CD14-positive monocyte (primary cell): ENCODE data around the gene RRP8. TPM values are rescaled to one million over a fixed set of nuclear protein-coding genes. Genes with fewer than 3 reads are reported as not detected.

Experiments
- DNase-seq, 3 donors: peaks; one replicate each; pipeline ENCODE4 v3.0.0-alpha.2; 2011 to 2022
- H2AFZ ChIP-seq: 2 replicates; pipeline ENCODE4 v1.6.0; 2012; ENCODE audit warnings: mild to moderate bottlenecking, low read depth, low read length, inconsistent platforms; ENCODE audit not compliant: insufficient read depth, poor library complexity, severe bottlenecking
- H3K27ac ChIP-seq, 2 donors: 1 replicate in 1 of 2; 2 replicates in 1 of 2; pipeline ENCODE4 v1.5.1; 2012 to 2013; ENCODE audit warnings: low read length in 2 of 2, control low read depth in 1 of 2, inconsistent platforms in 1 of 2, low read depth in 1 of 2, mild to moderate bottlenecking in 1 of 2
- H3K27me3 ChIP-seq, 2 donors: one replicate each; pipeline versions ENCODE4 v1.6.0 to v1.6.1; 2011 to 2013; ENCODE audit warnings: low read length in 2 of 2; ENCODE audit not compliant: control insufficient read depth in 2 of 2, insufficient read depth in 2 of 2
- H3K36me3 ChIP-seq, 2 donors: replicated peaks in 1 of 2; 1 replicate in 1 of 2; 2 replicates in 1 of 2; pipeline versions ENCODE4 v1.5.1 to v1.6.1; 2012 to 2013; ENCODE audit warnings: low read length in 2 of 2, control low read depth in 1 of 2, inconsistent platforms in 1 of 2, mild to moderate bottlenecking in 1 of 2; ENCODE audit not compliant: insufficient read depth in 2 of 2, control insufficient read depth in 1 of 2
- H3K4me1 ChIP-seq, 2 donors: 1 replicate in 1 of 2; 2 replicates in 1 of 2; pipeline versions ENCODE4 v1.5.1 to v1.6.1; 2012 to 2013; ENCODE audit warnings: low read length in 2 of 2, control low read depth in 1 of 2, inconsistent platforms in 1 of 2, mild to moderate bottlenecking in 1 of 2, moderate library complexity in 1 of 2; ENCODE audit not compliant: insufficient read depth in 2 of 2, control insufficient read depth in 1 of 2
- H3K4me2 ChIP-seq: replicated peaks from 2 replicates; pipeline ENCODE3; 2012; ENCODE audit warnings: low read length, moderate library complexity, mild to moderate bottlenecking; ENCODE audit not compliant: poor library complexity, severe bottlenecking; ENCODE audit errors: extremely low read depth
- H3K4me3 ChIP-seq, 3 experiments: fragments of 200-600 bp in 1 of 3; sonication (generic) in 1 of 3; replicated peaks in 1 of 3; 1 replicate in 2 of 3; 2 replicates in 1 of 3; pipeline ENCODE4 v1.5.1; 2011 to 2013; ENCODE audit warnings: low read length in 3 of 3, mild to moderate bottlenecking in 3 of 3, control low read depth in 2 of 3, low read depth in 2 of 3, inconsistent platforms in 1 of 3, moderate library complexity in 1 of 3
- H3K79me2 ChIP-seq: 2 replicates; pipeline ENCODE4 v1.6.0; 2012; ENCODE audit warnings: mild to moderate bottlenecking, control low read depth, inconsistent platforms, low read length, moderate library complexity; ENCODE audit not compliant: insufficient read depth
- H3K9ac ChIP-seq: 2 replicates; pipeline ENCODE4 v1.6.0; 2017; ENCODE audit warnings: low read length, mild to moderate bottlenecking; ENCODE audit not compliant: insufficient read depth, poor library complexity, severe bottlenecking
- H3K9me3 ChIP-seq, 2 donors: replicated peaks in 1 of 2; 1 replicate in 1 of 2; 2 replicates in 1 of 2; pipeline versions ENCODE4 v1.5.1 to v1.6.1; 2012 to 2013; ENCODE audit warnings: low read length in 2 of 2, control low read depth in 1 of 2; ENCODE audit not compliant: control insufficient read depth in 1 of 2, insufficient read depth in 1 of 2
- H4K20me1 ChIP-seq: 2 replicates; pipeline ENCODE4 v1.6.0; 2012; ENCODE audit warnings: mild to moderate bottlenecking, low read length, control low read depth, moderate library complexity; ENCODE audit not compliant: insufficient read depth
- H3K27ac Mint-ChIP-seq, 7 donors: one replicate each; pipeline ENCODE4 v1.8.0; 2020; ENCODE audit warnings: mild to moderate bottlenecking in 7 of 7, mixed read lengths in 7 of 7, moderate library complexity in 6 of 7, inconsistent platforms in 2 of 7
- H3K27me3 Mint-ChIP-seq, 3 donors: one replicate each; pipeline ENCODE4 v1.8.0; 2021 to 2022; ENCODE audit warnings: low read depth in 3 of 3, mild to moderate bottlenecking in 3 of 3, mixed read lengths in 3 of 3, moderate library complexity in 3 of 3, inconsistent platforms in 1 of 3
- H3K36me3 Mint-ChIP-seq, 2 donors: one replicate each; pipeline ENCODE4 v1.8.0; 2020; ENCODE audit warnings: mixed read lengths in 2 of 2, inconsistent platforms in 1 of 2, mild to moderate bottlenecking in 1 of 2
- H3K4me1 Mint-ChIP-seq: one replicate; pipeline ENCODE4 v1.8.0; 2020; ENCODE audit warnings: mild to moderate bottlenecking, mixed read lengths
- H3K4me3 Mint-ChIP-seq, 2 donors: one replicate each; pipeline ENCODE4 v1.8.0; 2020; ENCODE audit warnings: mild to moderate bottlenecking in 2 of 2, mixed read lengths in 2 of 2, moderate library complexity in 1 of 2
- H3K9me3 Mint-ChIP-seq, 7 donors: one replicate each; pipeline ENCODE4 v1.8.0; 2020 to 2022; ENCODE audit warnings: mixed read lengths in 7 of 7, mild to moderate bottlenecking in 6 of 7, moderate library complexity in 6 of 7, inconsistent platforms in 2 of 7
- WGBS: methylation state at CpG from one replicate; pipeline ENCODE4 v1.1.5; 2013; ENCODE audit warnings: missing lambda C conversion rate; ENCODE audit not compliant: insufficient coverage; 5-methylcytosine and 5-hydroxymethylcytosine counted together
- intact Hi-C, 2 donors: fragments of 100-400 bp; cut with micrococcal nuclease; formaldehyde crosslinking; loops; one replicate each; pipeline versions ENCODE4 v1.15.0 to v1.15.1; 2023
- polyA plus RNA-seq, 3 donors: library from polyadenylated mRNA; depleted of rRNA in 1 of 3; unstranded in 2 of 3; stranded (reverse) in 1 of 3; fragments of 300-500 nt in 2 of 3; fragments of >200 nt in 1 of 3; fragmentation: Illumina TruSeq in 2 of 3; gene quantifications; 1 replicate in 2 of 3; 2 replicates in 1 of 3; pipeline ENCODE4 v1.2.3, GENCODE V29; 2012 to 2021
- TF ChIP-seq, protein P1 (sequence below): fragments of 200-600 bp; IDR thresholded peaks from one replicate; pipeline ENCODE4 v1.8.0; 2022; ENCODE audit warnings: antibody characterized with exemption, mild to moderate bottlenecking

RRP8 gene
- polyA plus RNA-seq, 3 donors, result 7.2 to 14.1 (median 11.9) TPM

- peaks cover 49 to 57% of the 10 kb centered on the region in 2 donors for H3K36me3 ChIP-seq
- H3K4me2 ChIP-seq, result no peak overlapping the region
- H3K27ac Mint-ChIP-seq, result peak overlapping the region in 2 of 7 donors; percentile 14 to 77
- H3K27me3 Mint-ChIP-seq, result peaks cover 0 to 2% (median 0%) of the 10 kb centered on the region in 3 donors
- no peak overlapping the region for H2AFZ ChIP-seq
- H4K20me1 ChIP-seq, result peaks cover 48% of the 10 kb centered on the region
- no peaks in the 10 kb centered on the region for H3K9me3 ChIP-seq
- 97% methylated on average over 13 of the region's 13 CpGs for WGBS
- no peak overlapping the region for H3K9ac ChIP-seq
- H3K4me3 ChIP-seq, result no peak overlapping the region
- peaks cover 0 to 1% (median 0%) of the 10 kb centered on the region in 7 donors for H3K9me3 Mint-ChIP-seq
- H3K4me3 Mint-ChIP-seq, result no peak overlapping the region
- peaks cover 49 to 66% of the 10 kb centered on the region in 2 donors for H3K36me3 Mint-ChIP-seq
- H3K4me1 ChIP-seq, result peaks cover 35 to 38% of the 10 kb centered on the region in 2 donors
- peaks cover 2% of the 10 kb centered on the region for H3K4me1 Mint-ChIP-seq
- DNase-seq, result no peak
- H3K27ac ChIP-seq, result peak overlapping the region in 1 of 2 donors; percentile 90
- H3K27me3 ChIP-seq, result no peaks in the 10 kb centered on the region
- intact Hi-C loops, result loop anchor here (5.0 to 10.0 kb wide), 5 partner anchors 36 to 116 kb away; partner anchors contain the start of genes MRPL17 (in 2 of the 2), ARFIP2 (in 1 of the 2) and TIMM10B (in 1 of the 2)
- H3K79me2 ChIP-seq, result peaks cover 78% of the 10 kb centered on the region
- TF ChIP-seq, protein P1, sequence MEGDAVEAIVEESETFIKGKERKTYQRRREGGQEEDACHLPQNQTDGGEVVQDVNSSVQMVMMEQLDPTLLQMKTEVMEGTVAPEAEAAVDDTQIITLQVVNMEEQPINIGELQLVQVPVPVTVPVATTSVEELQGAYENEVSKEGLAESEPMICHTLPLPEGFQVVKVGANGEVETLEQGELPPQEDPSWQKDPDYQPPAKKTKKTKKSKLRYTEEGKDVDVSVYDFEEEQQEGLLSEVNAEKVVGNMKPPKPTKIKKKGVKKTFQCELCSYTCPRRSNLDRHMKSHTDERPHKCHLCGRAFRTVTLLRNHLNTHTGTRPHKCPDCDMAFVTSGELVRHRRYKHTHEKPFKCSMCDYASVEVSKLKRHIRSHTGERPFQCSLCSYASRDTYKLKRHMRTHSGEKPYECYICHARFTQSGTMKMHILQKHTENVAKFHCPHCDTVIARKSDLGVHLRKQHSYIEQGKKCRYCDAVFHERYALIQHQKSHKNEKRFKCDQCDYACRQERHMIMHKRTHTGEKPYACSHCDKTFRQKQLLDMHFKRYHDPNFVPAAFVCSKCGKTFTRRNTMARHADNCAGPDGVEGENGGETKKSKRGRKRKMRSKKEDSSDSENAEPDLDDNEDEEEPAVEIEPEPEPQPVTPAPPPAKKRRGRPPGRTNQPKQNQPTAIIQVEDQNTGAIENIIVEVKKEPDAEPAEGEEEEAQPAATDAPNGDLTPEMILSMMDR, result no peak
These were observed 2.4 kb downstream of the RRP8 start for GRCh38 chr11:6601041-6601461.

GRCh38 chr11:6599881-6600390, 3.5 kb downstream of the RRP8 start:
- H3K36me3 ChIP-seq, result peaks cover 57 to 68% of the 10 kb centered on the region in 2 donors

More at GRCh38 chr11:6599881-6600390, 3.5 kb downstream of the RRP8 start:
- Mint-ChIP-seq H3K9me3 (peaks cover 0 to 1% (median 0%) of the 10 kb centered on the region in 7 donors), H3K36me3 (peaks cover 53 to 65% of the 10 kb centered on the region in 2 donors), H3K4me1 (peaks cover 2% of the 10 kb centered on the region), H3K27me3 (peaks cover 0 to 2% (median 0%) of the 10 kb centered on the region in 3 donors), H3K27ac (peak overlapping the region in 1 of 7 donors; percentile 66), H3K4me3 (no peak overlapping the region)
- peaks cover 66% of the 10 kb centered on the region for H3K79me2 ChIP-seq
- no peak overlapping the region for H3K9ac ChIP-seq
- 92% methylated on average over 2 of the region's 2 CpGs for WGBS
- no peak overlapping the region for H3K4me2 ChIP-seq
- TF ChIP-seq, protein P1, result no peak
- H3K27me3 ChIP-seq, result no peaks in the 10 kb centered on the region
- H3K4me3 ChIP-seq, result no peak overlapping the region
- H3K9me3 ChIP-seq, result no peaks in the 10 kb centered on the region
- DNase-seq, result no peak
- H2AFZ ChIP-seq, result no peak overlapping the region
- intact Hi-C loops, result loop anchor here (5.0 to 10.0 kb wide), 5 partner anchors 37 to 115 kb away; partner anchors contain the start of genes MRPL17 (in 2 of the 2), ARFIP2 (in 1 of the 2) and TIMM10B (in 1 of the 2)
- H3K4me1 ChIP-seq, result peaks cover 24 to 27% of the 10 kb centered on the region in 2 donors
- peaks cover 38% of the 10 kb centered on the region for H4K20me1 ChIP-seq
- peak overlapping the region in 1 of 2 donors; percentile 4 for H3K27ac ChIP-seq
